GM18499 (cell line): ENCODE data around the gene TAS2R3.
A peak's percentile ranks its signal among the peaks of the same experiment; 100 is the strongest.

Experiments used
- ATAC-seq: cut with Tn5 transposase; IDR thresholded peaks from one replicate; pipeline ENCODE4 v1.9.1; 2021; ENCODE audit warnings: moderate number of reproducible peaks; ENCODE audit not compliant: insufficient read depth, unreplicated experiment

The TAS2R3 gene

GRCh38 chr7:141776374-141776773 is 12.5 kb downstream of the TAS2R3 start, which contains the start of gene TAS2R4:
Gene TAS2R4 (plus strand): TSS chr7:141776674. CDS start chr7:141778489, 1,815 bp downstream.
- ATAC-seq = no peak

DNA sequence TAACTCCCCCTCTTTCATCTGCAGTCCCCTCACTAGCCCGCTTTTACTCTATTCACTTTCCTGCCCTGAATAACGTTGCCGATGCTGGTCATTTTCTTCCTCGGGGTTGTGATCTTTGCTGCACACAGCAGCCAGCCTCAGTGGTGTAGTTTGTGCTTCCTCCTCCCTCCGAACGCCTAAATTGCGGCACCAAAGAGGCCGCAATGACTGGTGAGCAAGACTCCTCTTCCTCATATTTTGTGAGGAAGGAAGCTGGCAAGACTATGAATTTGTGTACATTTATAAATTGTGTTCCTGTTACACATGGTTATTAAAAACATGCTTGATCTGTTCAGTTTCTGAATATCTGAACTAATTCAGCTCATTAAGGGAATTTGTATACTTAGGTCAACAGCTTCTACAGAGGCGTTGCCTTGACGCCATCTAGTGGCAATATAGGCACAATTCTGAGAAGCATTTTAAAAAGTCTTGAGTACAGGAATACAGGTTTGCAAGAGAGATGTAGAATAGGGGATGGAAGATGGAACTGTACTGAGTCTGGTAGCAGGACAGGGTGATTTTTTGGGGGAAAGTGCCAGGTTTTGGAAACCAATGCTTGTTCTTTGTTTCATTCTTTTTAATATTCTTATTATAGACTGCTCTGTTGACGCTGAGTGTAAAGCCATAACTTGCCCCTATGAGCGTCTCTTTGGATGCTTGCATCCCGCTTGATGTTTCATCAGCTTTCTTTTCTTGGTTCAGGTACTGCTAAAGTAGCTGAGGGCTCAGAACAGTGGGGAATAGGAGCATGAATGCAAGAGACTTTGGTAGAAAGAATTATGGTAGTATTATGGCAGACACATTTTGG is 22.0 kb downstream of the TAS2R3 start:
- ATAC-seq = peak; percentile 71

DNA sequence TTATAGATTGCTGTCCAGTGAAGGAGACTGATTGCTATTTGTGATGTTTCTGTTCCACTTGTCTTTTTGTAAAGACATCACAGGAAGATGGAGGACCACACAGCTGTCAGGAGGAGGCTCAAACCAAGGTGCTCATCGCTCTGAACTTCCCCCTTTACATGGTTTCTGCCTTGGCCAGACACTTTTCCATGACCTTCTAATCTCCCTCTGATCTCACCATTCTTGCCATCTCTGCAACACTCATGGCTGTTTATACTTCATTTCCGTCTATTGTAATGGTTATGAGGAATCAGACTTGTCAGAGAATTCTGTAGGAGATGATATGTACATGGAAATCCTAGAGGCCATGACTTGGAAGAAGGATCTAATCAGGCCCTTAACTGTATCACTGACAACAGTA is 24.4 kb downstream of the TAS2R3 start:
- ATAC-seq = no peak

GRCh38 chr7:141789917-141790316 is 26.0 kb downstream of the TAS2R3 start, which contains the start of gene TAS2R5:
Gene TAS2R5 (plus strand): TSS chr7:141790217. CDS start chr7:141790362, 145 bp downstream.
- no peak for ATAC-seq

- ATAC-seq = no peak
Observed at GRCh38 chr7:141792526-141792925, 28.6 kb downstream of the TAS2R3 start.
